Neuronal stem cell (in vitro differentiated cells): ENCODE measurements around the gene SMIM41.

Experiments
- DNase-seq: peaks from one replicate; pipeline ENCODE4 v3.0.0-alpha.2; 2013; ENCODE audit warnings: low spot score
- H2AFZ ChIP-seq: one replicate; pipeline ENCODE4 v1.6.1; 2013; ENCODE audit warnings: mild to moderate bottlenecking, low read length, inconsistent platforms
- H2AK5ac ChIP-seq: 2 replicates; pipeline ENCODE4 v1.6.1; 2013; ENCODE audit warnings: low read depth, mild to moderate bottlenecking, inconsistent platforms, low read length, moderate library complexity, mixed read lengths
- H2BK120ac ChIP-seq: 2 replicates; pipeline ENCODE4 v1.6.1; 2013; ENCODE audit warnings: low read depth, mild to moderate bottlenecking, inconsistent platforms, low read length, moderate library complexity, mixed read lengths
- H2BK12ac ChIP-seq: one replicate; pipeline ENCODE4 v1.6.1; 2013; ENCODE audit warnings: low read length, inconsistent platforms
- H2BK15ac ChIP-seq: 2 replicates; pipeline ENCODE4 v1.6.1; 2013; ENCODE audit warnings: mild to moderate bottlenecking, low read length, inconsistent platforms, mixed read lengths
- H2BK5ac ChIP-seq: one replicate; pipeline ENCODE4 v1.6.1; 2013; ENCODE audit warnings: inconsistent platforms, mild to moderate bottlenecking, low read length, moderate library complexity
- H3K14ac ChIP-seq: one replicate; pipeline ENCODE4 v1.6.1; 2013; ENCODE audit warnings: low read length, inconsistent platforms
- H3K18ac ChIP-seq: 2 replicates; pipeline ENCODE4 v1.6.1; 2013; ENCODE audit warnings: low read length, inconsistent platforms
- H3K23ac ChIP-seq: 2 replicates; pipeline ENCODE4 v1.6.1; 2013; ENCODE audit warnings: low read depth, mild to moderate bottlenecking, mixed read lengths, low read length, inconsistent platforms; ENCODE audit not compliant: poor library complexity
- H3K27ac ChIP-seq: replicated peaks from 3 replicates; pipeline ENCODE4 v1.5.1; 2013; ENCODE audit warnings: low read length, inconsistent platforms
- H3K27me3 ChIP-seq, 3 experiments: 2 replicates each; pipeline ENCODE4 v1.6.1; 2013; ENCODE audit warnings: low read length in 3 of 3, mild to moderate bottlenecking in 2 of 3, inconsistent platforms in 1 of 3, low read depth in 1 of 3, mixed read lengths in 1 of 3, moderate library complexity in 1 of 3; ENCODE audit not compliant: control insufficient read depth in 3 of 3, insufficient read depth in 3 of 3
- H3K36me3 ChIP-seq, 2 donors: replicated peaks in 1 of 2; 2 replicates each; pipeline ENCODE4 v1.6.1; 2013; ENCODE audit warnings: low read length in 2 of 2; ENCODE audit not compliant: control insufficient read depth in 2 of 2, insufficient read depth in 2 of 2
- H3K4ac ChIP-seq: 2 replicates; pipeline ENCODE4 v1.6.1; 2013; ENCODE audit warnings: inconsistent platforms, mild to moderate bottlenecking, low read length, moderate library complexity
- H3K4me1 ChIP-seq, 2 donors: 1 replicate in 1 of 2; 2 replicates in 1 of 2; pipeline ENCODE4 v1.6.1; 2013; ENCODE audit warnings: low read length in 2 of 2, low read depth in 1 of 2; ENCODE audit not compliant: control insufficient read depth in 2 of 2, insufficient read depth in 1 of 2
- H3K4me2 ChIP-seq: one replicate; pipeline ENCODE4 v1.6.1; 2013; ENCODE audit warnings: mild to moderate bottlenecking, low read length, inconsistent platforms; ENCODE audit not compliant: insufficient read depth, poor library complexity, severe bottlenecking
- H3K4me3 ChIP-seq, 2 donors: 2 replicates each; pipeline ENCODE4 v1.5.1; 2013; ENCODE audit warnings: low read length in 2 of 2, mild to moderate bottlenecking in 2 of 2, inconsistent platforms in 1 of 2, moderate library complexity in 1 of 2
- H3K79me1 ChIP-seq: one replicate; pipeline ENCODE4 v1.6.1; 2013; ENCODE audit warnings: low read depth, mild to moderate bottlenecking, inconsistent platforms, low read length, moderate library complexity
- H3K9ac ChIP-seq: one replicate; pipeline ENCODE4 v1.6.1; 2013; ENCODE audit warnings: mild to moderate bottlenecking, low read depth, low read length, inconsistent platforms; ENCODE audit not compliant: poor library complexity
- H3K9me3 ChIP-seq, 2 donors: replicated peaks in 1 of 2; 2 replicates each; pipeline versions ENCODE3 to v1.6.1; 2013; ENCODE audit warnings: low read length in 2 of 2, mild to moderate bottlenecking in 2 of 2, inconsistent platforms in 1 of 2, low read depth in 1 of 2, mixed read lengths in 1 of 2, moderate library complexity in 1 of 2; ENCODE audit not compliant: control insufficient read depth in 2 of 2, insufficient read depth in 1 of 2
- H4K8ac ChIP-seq: one replicate; pipeline ENCODE4 v1.6.1; 2013; ENCODE audit warnings: low read depth, mild to moderate bottlenecking, inconsistent platforms, low read length, moderate library complexity
- H4K91ac ChIP-seq: one replicate; pipeline ENCODE4 v1.6.1; 2013; ENCODE audit warnings: low read length, low read depth, mild to moderate bottlenecking, inconsistent platforms; ENCODE audit not compliant: poor library complexity
- WGBS, 2 donors: extraction: QIAGEN DNeasy Blood & Tissue Kit; methylation state at CpG; one replicate each; pipeline ENCODE4 v1.1.7; 2013; ENCODE audit warnings: missing lambda C conversion rate in 2 of 2, mixed read lengths in 1 of 2; ENCODE audit not compliant: insufficient read length in 2 of 2, insufficient replicate concordance in 1 of 2; ENCODE audit errors: extremely low coverage in 2 of 2; 5-methylcytosine and 5-hydroxymethylcytosine counted together

SMIM41 gene

GRCh38 chr12:52033446-52034140 is 45.9 kb upstream of the SMIM41 start:
- H3K9ac ChIP-seq = no peak overlapping the region
- H3K4me3 ChIP-seq = peak overlapping the region in 1 of 2 donors; percentile 33
- no peak overlapping the region for H4K8ac ChIP-seq
- peak overlapping the region; percentile 50 for H2BK15ac ChIP-seq
- no peak for DNase-seq
- peak overlapping the region; percentile 92 for H2AFZ ChIP-seq
- no peaks in the 10 kb centered on the region for H3K9me3 ChIP-seq
- H2BK120ac ChIP-seq = peak overlapping the region; percentile 88
- H3K27ac ChIP-seq = no peak overlapping the region
- peak overlapping the region; percentile 35 for H2BK12ac ChIP-seq
- H4K91ac ChIP-seq = no peak overlapping the region
- H2BK5ac ChIP-seq = no peak overlapping the region
- H3K23ac ChIP-seq = no peak overlapping the region
- peaks cover 16 to 23% of the 10 kb centered on the region in 2 donors for H3K4me1 ChIP-seq
- H3K4ac ChIP-seq = peak overlapping the region; percentile 30
- H3K27me3 ChIP-seq = peaks cover 0 to 26% (median 8%) of the 10 kb centered on the region in 3 experiments
- H3K18ac ChIP-seq = peak overlapping the region; percentile 69
- peak overlapping the region; percentile 88 for H2AK5ac ChIP-seq
- no peaks in the 10 kb centered on the region for H3K36me3 ChIP-seq
- peak overlapping the region; percentile 59 for H3K4me2 ChIP-seq
- H3K14ac ChIP-seq = peak overlapping the region; percentile 14
- no peaks in the 10 kb centered on the region for H3K79me1 ChIP-seq
- no CpG with 5 or more reads among the region's 13 CpGs for WGBS, 2 donors

GRCh38 chr12:52035190-52035589 is 44.3 kb upstream of the SMIM41 start:
- Histone ChIP-seq H3K79me1 (peaks cover 7% of the 10 kb centered on the region), H3K9me3 (no peaks in the 10 kb centered on the region), H3K4me2 (no peak overlapping the region), H2BK5ac (no peak overlapping the region), H2BK15ac (no peak overlapping the region), H4K91ac (no peak overlapping the region), H3K18ac (no peak overlapping the region), H3K36me3 (no peaks in the 10 kb centered on the region), H2BK12ac (no peak overlapping the region), H4K8ac (no peak overlapping the region), H3K9ac (no peak overlapping the region), H3K27ac (no peak overlapping the region), H3K23ac (no peak overlapping the region), H3K4ac (no peak overlapping the region), H2BK120ac (no peak overlapping the region), H2AK5ac (no peak overlapping the region), H2AFZ (no peak overlapping the region), H3K4me3 (no peak overlapping the region), H3K4me1 (peaks cover 11 to 18% of the 10 kb centered on the region in 2 donors), H3K14ac (no peak overlapping the region), H3K27me3 (peaks cover 0 to 26% (median 8%) of the 10 kb centered on the region in 3 experiments)
- no CpG with 5 or more reads among the region's 4 CpGs for WGBS, 2 donors
- DNase-seq = no peak

GRCh38 chr12:52035926-52036325 is 43.6 kb upstream of the SMIM41 start:
- Histone ChIP-seq H3K4me3 (no peak overlapping the region), H2AK5ac (no peak overlapping the region), H3K9me3 (no peaks in the 10 kb centered on the region), H3K4ac (no peak overlapping the region), H3K27ac (no peak overlapping the region), H3K27me3 (peaks cover 0 to 26% (median 8%) of the 10 kb centered on the region in 3 experiments), H3K9ac (no peak overlapping the region), H4K8ac (no peak overlapping the region), H2BK5ac (no peak overlapping the region), H3K23ac (no peak overlapping the region), H2BK15ac (no peak overlapping the region), H3K79me1 (peaks cover 8% of the 10 kb centered on the region), H3K18ac (no peak overlapping the region), H2AFZ (no peak overlapping the region), H2BK12ac (no peak overlapping the region), H3K14ac (no peak overlapping the region), H3K36me3 (no peaks in the 10 kb centered on the region), H4K91ac (no peak overlapping the region), H3K4me2 (no peak overlapping the region), H2BK120ac (no peak overlapping the region), H3K4me1 (peaks cover 11 to 18% of the 10 kb centered on the region in 2 donors)
- DNase-seq = no peak
- no CpG with 5 or more reads among the region's 2 CpGs for WGBS, 2 donors

- Histone ChIP-seq H2AK5ac (peak overlapping the region; percentile 92), H4K91ac (no peak overlapping the region), H3K27me3 (peaks cover 0 to 26% (median 8%) of the 10 kb centered on the region in 3 experiments), H2BK15ac (no peak overlapping the region), H3K36me3 (no peaks in the 10 kb centered on the region), H3K23ac (peak overlapping the region; percentile 47), H2AFZ (peak overlapping the region; percentile 92), H3K9ac (no peak overlapping the region), H2BK5ac (no peak overlapping the region), H2BK12ac (no peak overlapping the region), H3K27ac (no peak overlapping the region), H3K4me1 (peaks cover 11 to 20% of the 10 kb centered on the region in 2 donors), H3K9me3 (no peaks in the 10 kb centered on the region), H3K4ac (peak overlapping the region; percentile 98), H3K14ac (no peak overlapping the region), H4K8ac (no peak overlapping the region), H3K18ac (peak overlapping the region; percentile 90), H3K4me3 (peak overlapping the region; percentile 65 to 72), H2BK120ac (peak overlapping the region; percentile 62), H3K79me1 (peaks cover 8% of the 10 kb centered on the region), H3K4me2 (peak overlapping the region; percentile 66)
- no peak for DNase-seq
- WGBS, 2 donors = no CpG with 5 or more reads among the region's 53 CpGs
Measured at GRCh38 chr12:52036587-52037171, 42.8 kb upstream of the SMIM41 start.
